ENCODE results near the gene M1AP. TPM values are rescaled to one million over a fixed set of nuclear protein-coding genes. Genes with fewer than 3 reads are reported as not detected.
A peak's percentile ranks its signal among the peaks of the same experiment; 100 is the strongest.

Gene M1AP
- total RNA-seq, 1 donor from 2014 or later: not detected

GRCh38 chr2:74507926-74508520 lies 140.1 kb downstream of the M1AP start:
- DNase-seq (ENCODE audit: low spot score) (no peak), ATAC-seq (peak; percentile 19)

Other genes starting within 250 kb of the M1AP start
- gene C2orf81, start 226.7 kb downstream of the M1AP start, total RNA-seq: 0.38 TPM
- 1.5 TPM for gene WDR54, start 226.6 kb downstream of the M1AP start, total RNA-seq
- gene RTKN, start 206.4 kb downstream of the M1AP start, total RNA-seq: 114 TPM
- 16.5 TPM for gene INO80B, start 193.2 kb downstream of the M1AP start, total RNA-seq
- gene WBP1, start 189.9 kb downstream of the M1AP start, total RNA-seq: 38.8 TPM
- 53.3 TPM for gene MOGS, start 182.9 kb downstream of the M1AP start, total RNA-seq
- 48.9 TPM for gene MRPL53, start 175.7 kb downstream of the M1AP start, total RNA-seq
- 14.0 TPM for gene CCDC142, start 165.3 kb downstream of the M1AP start, total RNA-seq
- gene TTC31, start 165.2 kb downstream of the M1AP start, total RNA-seq: 39.8 TPM
- gene LBX2, start 148.7 kb downstream of the M1AP start, total RNA-seq: 7.7 TPM
- 10.4 TPM for gene PCGF1, start 140.6 kb downstream of the M1AP start, total RNA-seq
- gene TLX2, start 133.9 kb downstream of the M1AP start, total RNA-seq: 0.08 TPM
- gene DQX1, start 122.1 kb downstream of the M1AP start, total RNA-seq: 0.23 TPM
- gene AUP1, start 118.6 kb downstream of the M1AP start, total RNA-seq: 74.1 TPM
- gene HTRA2, start 118.4 kb downstream of the M1AP start, total RNA-seq: 11.7 TPM
- 0.86 TPM for gene LOXL3, start 94.4 kb downstream of the M1AP start, total RNA-seq
- gene DOK1, start 93.6 kb downstream of the M1AP start, total RNA-seq: 2.8 TPM
- 2.6 TPM for gene SEMA4F, start 5.9 kb upstream of the M1AP start, total RNA-seq
- gene HK2, start 185.8 kb upstream of the M1AP start, total RNA-seq: 1.3 TPM